HG03095 (cell line): ENCODE measurements around the gene DEFB132.
A peak's percentile ranks its signal among the peaks of the same experiment; 100 is the strongest.

Source experiments
- ATAC-seq: cut with Tn5 transposase; IDR thresholded peaks from one replicate; pipeline ENCODE4 v1.9.1; 2021; ENCODE audit warnings: moderate library complexity; ENCODE audit not compliant: unreplicated experiment

Gene DEFB132

GRCh38 chr20:297098-297924 lies 39.8 kb downstream of the DEFB132 start, which contains the start of gene ZCCHC3:
Gene ZCCHC3, plus strand, starts transcription at chr20:297570. Its CDS starts 17 bp downstream, at chr20:297587.
- ATAC-seq, result peak; percentile 78

GRCh38 chr20:297925-298775 lies 40.6 kb downstream of the DEFB132 start:
- ATAC-seq, result peak; percentile 22

DNA sequence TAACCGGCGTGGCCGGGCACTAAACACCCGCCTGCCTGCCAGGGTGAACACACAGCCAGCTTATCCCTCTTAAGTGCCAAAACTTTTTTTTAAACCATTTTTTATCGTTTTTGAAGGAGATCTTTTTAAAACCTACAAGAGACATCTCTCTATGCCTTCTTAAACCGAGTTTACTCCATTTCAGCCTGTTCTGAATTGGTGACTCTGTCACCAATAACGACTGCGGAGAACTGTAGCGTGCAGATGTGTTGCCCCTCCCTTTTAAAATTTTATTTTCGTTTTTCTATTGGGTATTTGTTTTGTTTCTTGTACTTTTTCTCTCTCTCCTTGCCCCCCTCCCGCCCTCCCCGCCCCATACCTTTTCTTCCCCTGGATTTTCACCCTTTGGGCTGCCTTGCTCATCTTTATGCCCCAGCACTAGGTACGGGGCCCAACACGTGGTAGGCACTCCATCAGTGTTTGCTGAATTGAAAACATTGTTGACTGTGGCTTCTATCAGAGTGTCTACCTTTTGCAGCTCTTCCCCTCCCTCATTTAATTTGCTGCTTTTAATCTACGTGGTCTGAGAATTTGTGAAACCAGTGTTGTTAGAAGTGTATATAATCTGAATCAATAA lies 41.4 kb downstream of the DEFB132 start:
- ATAC-seq, result no peak

DNA sequence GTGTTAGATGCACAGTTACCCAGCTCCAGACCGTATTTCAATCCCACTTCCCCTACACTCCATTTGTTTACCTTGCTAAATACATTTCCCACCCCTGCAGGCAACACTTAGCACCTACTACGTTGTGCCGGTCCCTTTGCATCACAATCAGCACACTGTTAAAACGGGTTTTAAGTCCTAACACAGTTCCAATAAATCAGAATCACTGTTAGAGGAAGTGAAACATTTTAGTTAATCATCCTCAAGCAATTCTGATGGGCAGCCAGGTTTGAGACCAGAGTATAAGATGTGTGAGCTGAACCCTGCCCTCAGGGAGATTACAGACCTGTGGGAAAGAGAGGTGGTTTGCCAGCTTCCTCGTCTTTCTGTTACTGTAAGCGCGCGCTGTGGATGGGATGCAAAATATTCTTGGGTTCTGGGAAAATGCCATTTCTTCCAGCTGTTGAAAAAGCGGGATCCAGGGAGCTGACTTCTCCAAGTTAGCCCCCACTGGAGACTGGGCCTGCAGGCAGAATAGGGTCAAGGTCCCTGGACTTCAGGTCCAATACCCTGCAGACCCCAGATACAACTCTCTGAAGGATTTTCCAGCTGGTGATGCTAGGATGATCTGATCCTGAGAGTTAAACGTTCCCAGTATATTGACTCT lies 42.9 kb downstream of the DEFB132 start:
- no peak for ATAC-seq

DNA sequence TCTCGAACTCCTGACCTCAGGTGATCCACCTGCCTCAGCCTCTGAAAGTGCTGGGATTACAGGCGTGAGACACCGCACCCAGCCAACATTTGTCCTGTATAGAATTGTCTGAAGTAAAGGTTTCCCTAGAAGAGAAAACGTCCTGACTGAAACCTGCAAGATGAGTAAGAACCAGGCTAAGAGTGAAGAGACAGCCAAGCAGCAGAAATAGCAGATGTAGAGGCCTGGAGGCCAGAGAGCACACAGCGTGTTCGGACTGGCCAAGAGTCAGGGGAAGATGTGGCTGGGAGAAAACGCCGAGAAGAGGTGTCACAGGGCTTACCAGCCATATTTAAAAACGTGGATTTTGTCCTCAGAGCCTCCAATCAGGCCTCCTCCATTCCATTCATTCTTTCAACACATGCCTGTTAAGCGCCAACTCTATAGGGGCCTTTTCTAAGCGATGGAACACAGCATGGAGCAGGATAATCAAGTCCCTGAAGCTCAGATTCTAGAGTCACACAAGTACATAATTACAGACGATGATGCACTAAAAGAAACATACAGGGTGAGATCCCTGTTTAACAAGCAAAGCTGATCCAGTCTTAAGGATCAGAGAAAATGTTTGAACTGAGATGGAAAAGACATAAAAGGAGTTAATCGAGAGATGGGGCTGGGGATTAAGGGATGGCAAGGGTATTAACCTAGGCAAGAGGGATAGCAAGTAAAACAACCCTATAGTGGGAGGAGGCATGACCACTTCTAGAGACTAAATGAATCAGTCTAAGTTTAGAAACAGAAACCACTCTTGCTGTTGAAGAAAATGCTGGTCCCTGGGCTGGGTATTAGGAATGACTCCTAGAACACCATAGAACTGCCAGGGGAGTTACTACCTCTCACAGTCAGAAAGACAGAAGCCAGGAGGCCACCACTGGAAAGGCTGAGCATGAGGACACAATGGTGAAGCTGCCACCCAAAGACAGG lies 44.6 kb downstream of the DEFB132 start:
- ATAC-seq, result no peak

- no peak for ATAC-seq
Measured at GRCh38 chr20:305745-306144, 48.2 kb downstream of the DEFB132 start.

DNA sequence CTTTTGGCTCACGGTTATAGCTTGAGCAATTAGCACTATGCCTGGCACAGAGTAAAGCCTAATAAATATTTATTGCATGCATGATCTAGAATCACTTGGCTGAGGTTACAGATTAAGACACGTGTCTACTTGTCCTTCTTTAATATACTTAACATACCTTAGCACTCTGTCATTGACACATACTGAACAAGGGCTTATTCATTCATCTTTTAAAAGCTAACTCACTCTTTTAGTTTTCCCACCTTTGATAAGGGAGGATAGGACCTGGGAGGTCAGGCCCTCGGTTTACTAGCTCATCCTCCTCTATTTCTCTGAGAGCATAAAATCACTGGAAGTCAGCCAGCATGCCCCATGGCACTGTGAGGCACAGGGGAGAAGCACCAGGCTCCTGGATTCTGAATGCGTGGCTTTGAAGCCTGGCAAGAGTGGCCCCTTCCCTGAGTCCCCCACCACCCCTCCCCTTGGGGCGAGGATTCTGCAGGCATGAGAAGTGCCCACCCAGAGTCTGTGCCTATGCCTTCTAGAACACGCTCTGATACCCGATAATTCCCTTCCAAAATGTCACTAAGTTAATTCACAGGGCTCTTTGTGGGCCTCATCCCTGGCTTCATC lies 51.0 kb downstream of the DEFB132 start:
- ATAC-seq, result no peak

DNA sequence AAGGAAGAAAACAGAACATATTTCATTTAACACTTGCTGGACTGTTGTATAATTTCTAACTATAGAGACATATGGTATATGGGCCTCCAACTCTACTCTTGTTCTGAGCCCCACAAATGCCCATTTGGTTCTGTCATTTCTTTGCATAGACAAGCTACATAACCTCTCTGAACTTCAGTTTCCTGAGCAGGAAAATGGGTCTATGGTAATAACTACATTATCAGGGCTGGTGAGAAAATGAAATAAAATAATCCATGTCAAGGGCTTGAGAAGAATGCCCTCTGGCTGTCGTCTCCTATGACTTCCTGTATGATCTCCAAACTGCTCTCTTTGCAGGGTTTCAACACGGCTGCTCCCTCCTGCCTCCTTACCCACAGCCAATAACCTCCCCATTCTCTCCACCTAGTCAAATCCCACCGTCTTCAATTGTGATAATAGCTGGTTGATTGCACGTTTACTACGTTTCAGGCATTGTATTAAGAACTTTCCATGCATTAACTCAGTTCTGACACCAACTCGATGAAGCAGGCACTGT lies 51.8 kb downstream of the DEFB132 start:
- no peak for ATAC-seq

DNA sequence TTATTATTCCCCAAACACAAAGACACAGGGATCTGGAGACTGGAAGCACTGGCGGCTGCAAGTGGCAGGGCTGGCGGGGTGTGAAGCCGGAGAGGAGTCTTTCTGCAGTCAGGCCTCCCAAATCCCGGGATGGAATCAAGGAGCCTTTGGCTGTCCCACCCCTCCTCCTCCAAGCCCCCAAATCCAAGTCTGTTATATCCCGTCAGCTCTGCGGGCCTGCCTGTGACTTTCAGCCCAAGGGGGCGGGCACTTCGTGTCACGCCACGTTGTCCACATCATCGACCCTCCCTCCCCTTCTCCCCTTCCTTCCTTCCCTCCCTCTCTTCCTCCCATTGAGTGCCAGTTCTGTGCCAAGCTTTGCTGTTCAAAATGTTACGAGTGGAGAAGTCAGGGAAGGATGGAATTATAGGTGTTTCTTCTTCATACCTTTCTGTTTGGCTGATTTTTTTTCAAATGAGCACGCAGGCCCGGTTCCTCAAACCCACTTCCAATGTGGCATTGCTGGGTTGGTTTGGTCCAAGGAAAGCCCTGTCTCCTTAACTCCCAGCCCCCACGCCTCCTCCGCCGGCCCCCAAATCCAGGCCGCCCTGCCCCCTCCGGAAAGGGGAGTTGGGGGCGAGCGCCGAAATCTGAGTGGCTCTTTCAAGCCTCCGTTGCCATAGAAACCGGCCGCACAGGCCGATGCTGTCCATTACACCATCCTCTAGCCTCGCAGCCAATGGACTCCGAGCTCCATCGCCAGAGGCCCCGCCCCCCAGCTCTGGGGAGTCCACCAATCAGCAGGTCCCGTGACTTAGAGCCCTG lies 52.5 kb downstream of the DEFB132 start:
- ATAC-seq, result peak; percentile 99

DNA sequence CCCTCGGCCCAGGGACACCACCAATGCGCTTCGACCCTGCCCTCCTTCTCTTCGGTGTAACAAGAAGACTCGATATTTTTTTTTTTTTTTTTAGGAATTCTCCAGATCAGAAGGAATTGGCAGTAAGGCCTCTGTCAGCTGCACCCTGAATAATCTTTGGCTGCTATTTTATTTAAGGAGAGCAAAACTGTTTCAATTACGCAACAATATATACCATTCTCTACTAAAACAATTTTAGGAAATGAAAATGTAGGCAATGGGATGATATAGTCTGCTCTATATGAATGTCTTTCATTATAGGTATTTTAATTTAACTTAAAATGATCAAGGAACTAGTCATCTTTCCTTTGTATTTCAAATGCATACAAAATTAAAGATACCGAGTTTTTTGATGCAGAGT lies 53.1 kb downstream of the DEFB132 start:
- ATAC-seq, result no peak
